Caco-2 (cell line): ENCODE results near the gene GFOD1. TPM values are rescaled to one million over a fixed set of nuclear protein-coding genes. Genes with fewer than 3 reads are reported as not detected.

Experiments
- BruUV-seq: library from RNA; stranded (reverse); fragments of 400-500 nt; replicated peaks from 2 replicates; lab custom pipeline; 2021; lab: Mats Ljungman, UMichigan
- CTCF ChIA-PET: fragments of 300-600 bp; sonication (Branson Sonifier 250); formaldehyde crosslinking; loops from one replicate; lab custom pipeline; 2022; ENCODE audit warnings: antibody characterized with exemption; lab: Charles Lee
- POLR2A ChIA-PET: fragments of 300-600 bp; sonication (Branson Sonifier 250); formaldehyde crosslinking; loops from one replicate; lab custom pipeline; 2022; ENCODE audit warnings: antibody characterized with exemption; lab: Charles Lee
- DNase-seq, 2 experiments: peaks; one replicate each; pipeline versions ENCODE4 v3.0.0 to v3.0.0-alpha.2; 2020 to 2022
- H3K27me3 ChIP-seq: replicated peaks from 2 replicates; pipeline ENCODE4 v1.6.0; 2011; ENCODE audit warnings: low read length; ENCODE audit not compliant: control insufficient read depth, insufficient read depth
- H3K36me3 ChIP-seq: 2 replicates; pipeline ENCODE4 v1.5.1; 2011; ENCODE audit warnings: low read length; ENCODE audit not compliant: control insufficient read depth, insufficient read depth
- H3K4me1 ChIP-seq: fragments of 250-450 bp; sonication (Bioruptor Pico); 2 replicates; pipeline ENCODE4 v1.5.1; 2020; ENCODE audit warnings: mild to moderate bottlenecking
- H3K4me3 ChIP-seq: 2 replicates; pipeline ENCODE4 v1.5.1; 2011; ENCODE audit warnings: low read depth, mild to moderate bottlenecking, control low read depth, low read length
- H3K9me3 ChIP-seq: fragments of 250-450 bp; sonication (Bioruptor Pico); 2 replicates; pipeline ENCODE4 v1.5.1; 2020; ENCODE audit warnings: mild to moderate bottlenecking, moderate library complexity
- H3K27ac Mint-ChIP-seq: one replicate; pipeline ENCODE4 v1.8.0; 2022; ENCODE audit warnings: mixed read lengths; ENCODE audit not compliant: unreplicated experiment
- H3K27me3 Mint-ChIP-seq: one replicate; pipeline ENCODE4 v1.8.0; 2022; ENCODE audit warnings: mixed read lengths; ENCODE audit not compliant: insufficient read depth, unreplicated experiment
- H3K36me3 Mint-ChIP-seq: one replicate; pipeline ENCODE4 v1.8.0; 2022; ENCODE audit warnings: mild to moderate bottlenecking, mixed read lengths; ENCODE audit not compliant: insufficient read depth, unreplicated experiment
- H3K4me1 Mint-ChIP-seq: one replicate; pipeline ENCODE4 v1.8.0; 2022; ENCODE audit warnings: low read depth, mixed read lengths; ENCODE audit not compliant: unreplicated experiment
- H3K4me3 Mint-ChIP-seq: one replicate; pipeline ENCODE4 v1.8.0; 2022; ENCODE audit warnings: mild to moderate bottlenecking, moderate library complexity, mixed read lengths; ENCODE audit not compliant: unreplicated experiment
- H3K9me3 Mint-ChIP-seq: one replicate; pipeline ENCODE4 v1.8.0; 2022; ENCODE audit warnings: mixed read lengths; ENCODE audit not compliant: unreplicated experiment
- intact Hi-C: fragments of 100-400 bp; cut with micrococcal nuclease; formaldehyde crosslinking; loops from one replicate; pipeline ENCODE4 v1.10.0; 2022; ENCODE audit not compliant: unreplicated experiment
- total RNA-seq: library from RNA; stranded (reverse); gene quantifications from 2 replicates; pipeline ENCODE4 v1.2.3, GENCODE V29; 2022
- TF ChIP-seq, protein P1 (sequence below), 2 experiments: fragments of 200-600 bp in 1 of 2; IDR thresholded peaks; 1 replicate in 1 of 2; 2 replicates in 1 of 2; pipeline versions ENCODE4 v1.5.1 to v1.8.0; 2011 to 2022; ENCODE audit warnings: antibody characterized with exemption in 1 of 2, control low read depth in 1 of 2, inconsistent platforms in 1 of 2, low read depth in 1 of 2, low read length in 1 of 2, mild to moderate bottlenecking in 1 of 2, moderate library complexity in 1 of 2; ENCODE audit not compliant: insufficient read depth in 1 of 2, severe bottlenecking in 1 of 2, unreplicated experiment in 1 of 2

GFOD1 gene
- total RNA-seq, 1 experiment from 2014 or later = 0.84 TPM

GRCh38 chr6:13352165-13352564, 135.2 kb downstream of the GFOD1 start:
- H3K4me3 Mint-ChIP-seq = no peak overlapping the region
- no peaks in the 10 kb centered on the region for H3K27me3 Mint-ChIP-seq
- no TSS peak for BruUV-seq
- Histone ChIP-seq H3K9me3 (0 out of 2 replicates have a peak, but pooled peaks cover 6% of the 10 kb centered on the region), H3K27me3 (no peaks in the 10 kb centered on the region), H3K36me3 (no peaks in the 10 kb centered on the region), H3K4me1 (peaks cover 11% of the 10 kb centered on the region), H3K4me3 (no peak overlapping the region)
- no peaks in the 10 kb centered on the region for H3K36me3 Mint-ChIP-seq
- no peaks in the 10 kb centered on the region for H3K9me3 Mint-ChIP-seq
- TF ChIP-seq, protein P1, sequence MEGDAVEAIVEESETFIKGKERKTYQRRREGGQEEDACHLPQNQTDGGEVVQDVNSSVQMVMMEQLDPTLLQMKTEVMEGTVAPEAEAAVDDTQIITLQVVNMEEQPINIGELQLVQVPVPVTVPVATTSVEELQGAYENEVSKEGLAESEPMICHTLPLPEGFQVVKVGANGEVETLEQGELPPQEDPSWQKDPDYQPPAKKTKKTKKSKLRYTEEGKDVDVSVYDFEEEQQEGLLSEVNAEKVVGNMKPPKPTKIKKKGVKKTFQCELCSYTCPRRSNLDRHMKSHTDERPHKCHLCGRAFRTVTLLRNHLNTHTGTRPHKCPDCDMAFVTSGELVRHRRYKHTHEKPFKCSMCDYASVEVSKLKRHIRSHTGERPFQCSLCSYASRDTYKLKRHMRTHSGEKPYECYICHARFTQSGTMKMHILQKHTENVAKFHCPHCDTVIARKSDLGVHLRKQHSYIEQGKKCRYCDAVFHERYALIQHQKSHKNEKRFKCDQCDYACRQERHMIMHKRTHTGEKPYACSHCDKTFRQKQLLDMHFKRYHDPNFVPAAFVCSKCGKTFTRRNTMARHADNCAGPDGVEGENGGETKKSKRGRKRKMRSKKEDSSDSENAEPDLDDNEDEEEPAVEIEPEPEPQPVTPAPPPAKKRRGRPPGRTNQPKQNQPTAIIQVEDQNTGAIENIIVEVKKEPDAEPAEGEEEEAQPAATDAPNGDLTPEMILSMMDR (IDR thresholded peaks at IDR 0.05; ENCODE audit: insufficient read depth in 1 of 2, low read depth in 1 of 2, low read length in 1 of 2, severe bottlenecking in 1 of 2, unreplicated experiment in 1 of 2) = no peak
- DNase-seq = no peak
- POLR2A ChIA-PET = no interaction called here
- no peak overlapping the region for H3K27ac Mint-ChIP-seq
- intact Hi-C loops = no loop called here
- peaks cover 14% of the 10 kb centered on the region for H3K4me1 Mint-ChIP-seq
- CTCF ChIA-PET = no interaction called here

DNA sequence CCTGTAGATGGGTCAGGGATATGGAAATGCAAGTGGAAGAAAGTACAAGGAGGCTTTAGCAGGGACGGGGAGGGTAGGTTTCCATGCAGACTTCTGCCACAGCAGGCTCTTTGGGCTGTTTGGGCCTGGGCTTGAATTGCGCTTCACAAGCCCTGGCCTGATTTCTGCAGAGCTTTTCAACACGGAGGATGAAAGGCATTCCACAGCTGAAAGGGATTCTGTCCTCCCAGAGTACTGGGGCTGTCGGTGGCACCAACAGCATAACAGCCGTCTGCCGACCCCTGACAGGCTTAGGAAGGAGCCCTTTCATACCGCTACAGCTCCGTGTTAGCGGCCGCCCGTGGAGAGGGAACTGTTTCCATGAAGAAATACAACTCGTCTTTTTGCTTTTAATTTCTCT, 136.1 kb downstream of the GFOD1 start:
- H3K27me3 Mint-ChIP-seq = no peaks in the 10 kb centered on the region
- Histone ChIP-seq H3K4me3 (no peak overlapping the region), H3K9me3 (0 out of 2 replicates have a peak, but pooled peaks cover 6% of the 10 kb centered on the region), H3K27me3 (no peaks in the 10 kb centered on the region), H3K4me1 (peaks cover 11% of the 10 kb centered on the region), H3K36me3 (no peaks in the 10 kb centered on the region)
- no peak for DNase-seq
- intact Hi-C loops = no loop called here
- TF ChIP-seq, protein P1 (IDR thresholded peaks at IDR 0.05; ENCODE audit: insufficient read depth in 1 of 2, low read depth in 1 of 2, low read length in 1 of 2, severe bottlenecking in 1 of 2, unreplicated experiment in 1 of 2) = no peak
- ChIA-PET POLR2A (interaction anchor here (0.5 to 0.7 kb wide), 2 partner anchors 162 to 356 kb away, joined by 3 read pairs; no protein-coding TSS in a partner anchor), CTCF (no interaction called here)
- no TSS peak for BruUV-seq
- no peaks in the 10 kb centered on the region for H3K9me3 Mint-ChIP-seq
- no peaks in the 10 kb centered on the region for H3K36me3 Mint-ChIP-seq
- peaks cover 14% of the 10 kb centered on the region for H3K4me1 Mint-ChIP-seq
- no peak overlapping the region for H3K27ac Mint-ChIP-seq
- no peak overlapping the region for H3K4me3 Mint-ChIP-seq

DNA sequence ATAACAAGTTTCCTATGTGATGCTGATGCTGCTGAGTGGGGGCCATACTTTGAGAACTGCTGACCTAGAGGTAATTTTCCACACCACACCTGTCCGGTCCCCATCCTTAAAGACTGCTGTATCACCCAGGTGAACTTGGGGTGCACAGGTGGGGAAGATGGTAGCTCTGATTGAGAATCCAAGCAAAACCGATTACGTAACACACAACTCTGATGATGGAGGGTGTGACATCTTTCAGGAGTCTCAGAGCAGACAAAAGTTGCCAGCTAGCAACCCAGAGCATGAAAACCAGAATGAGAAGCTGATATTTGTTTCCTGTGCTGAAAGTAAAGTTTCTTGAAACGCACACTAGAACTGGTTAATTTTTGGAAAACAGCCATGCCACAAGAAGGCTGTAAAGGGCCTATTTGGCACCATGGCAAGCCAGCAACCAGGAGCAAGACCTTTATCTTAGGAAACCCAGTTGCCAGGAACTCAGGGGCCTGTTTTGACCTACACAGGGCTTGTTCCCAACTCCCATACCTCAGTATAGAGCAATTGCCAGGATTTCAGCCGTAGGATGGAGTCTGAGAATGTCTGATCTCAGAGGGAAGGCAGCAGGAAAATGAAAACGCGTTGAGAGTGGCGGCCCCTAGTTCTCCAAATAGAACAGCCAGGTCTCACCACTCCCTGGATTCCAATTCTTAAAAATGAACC, 137.4 kb downstream of the GFOD1 start:
- H3K36me3 ChIP-seq = no peaks in the 10 kb centered on the region
- no peak for DNase-seq
- CTCF ChIA-PET = no interaction called here
- Mint-ChIP-seq H3K27me3 (no peaks in the 10 kb centered on the region), H3K4me1 (peaks cover 14% of the 10 kb centered on the region), H3K9me3 (no peaks in the 10 kb centered on the region), H3K4me3 (no peak overlapping the region), H3K27ac (no peak overlapping the region), H3K36me3 (no peaks in the 10 kb centered on the region)
- POLR2A ChIA-PET = no interaction called here
- TF ChIP-seq, protein P1 (IDR thresholded peaks at IDR 0.05; ENCODE audit: insufficient read depth in 1 of 2, low read depth in 1 of 2, low read length in 1 of 2, severe bottlenecking in 1 of 2, unreplicated experiment in 1 of 2) = no peak
- no TSS peak for BruUV-seq
- intact Hi-C loops = no loop called here
- no peak overlapping the region for H3K4me3 ChIP-seq
- H3K4me1 ChIP-seq = no peaks in the 10 kb centered on the region; the same call in 1 of the 2 replicates
- H3K9me3 ChIP-seq = 0 out of 2 replicates have a peak, but pooled peaks cover 6% of the 10 kb centered on the region
- H3K27me3 ChIP-seq = no peaks in the 10 kb centered on the region
